Small intestine (tissue), 7 donors: ENCODE measurements around the gene LTBP2. TPM values are rescaled to one million over a fixed set of nuclear protein-coding genes. Genes with fewer than 3 reads are reported as not detected.

Source experiments
- DNase-seq, 2 donors: peaks; one replicate each; pipeline versions ENCODE4 v3.0.0 to v3.0.0-alpha.2; 2013
- FAIRE-seq: peaks from 2 replicates; lab custom pipeline; 2012; peaks lifted over from hg19 to GRCh38; lab: Jason Lieb, UNC
- H3K27ac ChIP-seq, 3 donors: one replicate each; pipeline ENCODE4 v1.5.1; 2013; ENCODE audit warnings: low read length in 2 of 3, mild to moderate bottlenecking in 2 of 3, control low read depth in 1 of 3, inconsistent platforms in 1 of 3, low read depth in 1 of 3, moderate library complexity in 1 of 3
- H3K27me3 ChIP-seq, 3 donors: one replicate each; pipeline ENCODE4 v1.6.1; 2013; ENCODE audit warnings: low read length in 3 of 3, inconsistent platforms in 1 of 3; ENCODE audit not compliant: control insufficient read depth in 3 of 3, insufficient read depth in 3 of 3
- H3K36me3 ChIP-seq, 3 donors: one replicate each; pipeline ENCODE4 v1.6.1; 2013; ENCODE audit warnings: low read length in 3 of 3, inconsistent platforms in 1 of 3, low read depth in 1 of 3, mild to moderate bottlenecking in 1 of 3, moderate library complexity in 1 of 3; ENCODE audit not compliant: control insufficient read depth in 3 of 3, insufficient read depth in 2 of 3
- H3K4me1 ChIP-seq, 3 donors: one replicate each; pipeline ENCODE4 v1.6.1; 2013; ENCODE audit warnings: low read length in 2 of 3, inconsistent platforms in 1 of 3, low read depth in 1 of 3, mild to moderate bottlenecking in 1 of 3, moderate library complexity in 1 of 3; ENCODE audit not compliant: control insufficient read depth in 3 of 3, insufficient read depth in 2 of 3
- H3K4me3 ChIP-seq, 3 donors: one replicate each; pipeline ENCODE4 v1.5.1; 2013; ENCODE audit warnings: low read length in 3 of 3, control low read depth in 1 of 3, inconsistent platforms in 1 of 3, low read depth in 1 of 3, mild to moderate bottlenecking in 1 of 3, moderate library complexity in 1 of 3
- H3K9me3 ChIP-seq, 2 donors: one replicate each; pipeline ENCODE4 v1.6.1; 2013; ENCODE audit warnings: low read depth in 1 of 2, low read length in 1 of 2; ENCODE audit not compliant: control insufficient read depth in 2 of 2, insufficient read depth in 1 of 2
- WGBS, 3 donors: extraction: QIAGEN DNeasy Blood & Tissue Kit; methylation state at CpG; one replicate each; pipeline ENCODE4 v1.1.7; 2013; 5-methylcytosine and 5-hydroxymethylcytosine counted together
- polyA plus RNA-seq, 4 donors: library from polyadenylated mRNA; stranded (reverse) in 3 of 4; unstranded in 1 of 4; fragments of 200-250 nt in 3 of 4; fragments of 120-200 nt in 1 of 4; gene quantifications; one replicate each; pipeline versions ENCODE4 v1.2.1 to v1.2.3, GENCODE V29; 2013
- donor health status: healthy with polysubstance abuse.
- donor health status: control.
- donor health status: control.
- donor health status: Bipolar disorder and iron deficiency.
- donor health status: healthy.

LTBP2 gene
- polyA plus RNA-seq, 4 donors = 0.22 to 1.8 (median 1.1) TPM

DNA sequence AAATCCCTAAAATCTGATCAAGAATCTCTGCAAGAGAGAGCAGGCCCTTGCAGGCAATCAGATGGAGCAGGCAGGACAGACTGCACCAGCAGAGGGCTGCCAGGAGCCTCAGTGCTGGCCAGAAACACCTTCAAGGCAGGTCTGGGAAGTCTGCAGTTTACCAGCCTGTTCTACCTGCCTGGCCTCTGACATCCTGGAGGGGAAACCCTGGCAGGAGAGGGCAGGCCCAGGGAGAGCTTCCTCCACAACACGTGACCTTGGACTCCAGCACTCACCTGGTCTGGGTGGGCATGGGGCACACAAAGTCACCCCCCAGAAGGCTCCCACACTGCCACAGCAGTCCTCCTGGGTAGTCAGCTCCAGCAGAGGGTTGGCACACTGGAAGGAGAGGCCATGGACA is 62.4 kb downstream of the LTBP2 start:
- WGBS, 3 donors = 30 to 76% (median 75%) methylated on average over 1 of the region's 1 CpG
- Histone ChIP-seq H3K27me3 (peaks cover 0 to 2% (median 0%) of the 10 kb centered on the region in 3 donors), H3K9me3 (no peaks in the 10 kb centered on the region), H3K4me3 (no peak overlapping the region), H3K27ac (no peak overlapping the region), H3K36me3 (no peaks in the 10 kb centered on the region), H3K4me1 (no peaks in the 10 kb centered on the region)
- no peak for FAIRE-seq
- no peak for DNase-seq

DNA sequence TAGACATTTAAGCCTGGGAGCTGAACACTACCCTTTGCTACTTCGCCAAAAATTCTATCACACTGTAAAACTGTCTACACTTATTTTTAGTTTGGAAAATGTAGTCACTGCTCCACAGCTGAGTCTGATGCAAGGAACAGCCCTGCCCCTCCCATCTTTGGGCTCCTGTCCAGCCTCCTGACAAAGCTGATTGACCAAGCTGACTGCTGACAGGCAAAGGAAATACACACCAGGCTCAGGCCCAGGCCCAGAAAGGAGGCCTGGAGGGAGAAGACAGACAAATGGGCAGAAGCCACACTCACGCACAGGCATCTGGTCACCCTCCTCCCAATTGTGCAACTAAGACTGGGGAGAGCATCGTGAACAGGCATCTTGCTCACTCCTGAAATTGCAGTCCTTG is 63.2 kb downstream of the LTBP2 start:
- Histone ChIP-seq H3K4me1 (no peaks in the 10 kb centered on the region), H3K36me3 (no peaks in the 10 kb centered on the region), H3K27me3 (peaks cover 0 to 2% (median 0%) of the 10 kb centered on the region in 3 donors), H3K4me3 (no peak overlapping the region), H3K9me3 (no peaks in the 10 kb centered on the region), H3K27ac (no peak overlapping the region)
- FAIRE-seq = no peak
- DNase-seq = no peak
- WGBS, 3 donors = 82 to 93% (median 89%) methylated on average over 3 of the region's 3 CpGs

DNA sequence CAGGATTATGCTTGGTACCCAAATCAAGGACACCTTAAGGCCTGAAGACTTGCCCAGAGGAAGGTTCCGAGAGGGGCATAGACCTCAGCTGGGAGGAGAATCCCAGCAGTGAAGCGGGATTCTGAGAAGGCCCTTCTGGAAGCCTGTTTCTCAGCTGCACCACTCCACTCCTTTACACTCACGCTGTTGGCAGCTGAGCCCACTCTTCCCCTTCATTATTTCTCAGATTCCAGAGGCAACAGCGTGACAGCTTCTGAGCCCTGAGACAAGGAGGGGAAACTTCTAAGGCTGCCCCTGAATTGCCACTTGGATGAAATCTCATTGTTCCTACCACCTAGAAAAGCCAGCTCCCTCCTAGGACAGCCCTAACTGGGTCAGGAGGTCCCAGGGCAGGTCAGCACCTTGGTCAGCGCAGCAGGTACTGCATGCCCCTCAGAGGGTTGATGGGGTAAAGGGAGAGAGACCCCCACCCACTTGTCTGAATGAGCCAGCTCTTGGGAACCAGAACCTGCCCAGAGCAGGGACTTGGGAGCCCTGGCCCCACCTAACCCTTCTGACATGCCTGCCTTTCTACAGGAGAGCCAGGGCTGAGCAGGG is 64.6 kb downstream of the LTBP2 start:
- WGBS, 3 donors = 85 to 91% (median 89%) methylated on average over 5 of the region's 5 CpGs

DNA sequence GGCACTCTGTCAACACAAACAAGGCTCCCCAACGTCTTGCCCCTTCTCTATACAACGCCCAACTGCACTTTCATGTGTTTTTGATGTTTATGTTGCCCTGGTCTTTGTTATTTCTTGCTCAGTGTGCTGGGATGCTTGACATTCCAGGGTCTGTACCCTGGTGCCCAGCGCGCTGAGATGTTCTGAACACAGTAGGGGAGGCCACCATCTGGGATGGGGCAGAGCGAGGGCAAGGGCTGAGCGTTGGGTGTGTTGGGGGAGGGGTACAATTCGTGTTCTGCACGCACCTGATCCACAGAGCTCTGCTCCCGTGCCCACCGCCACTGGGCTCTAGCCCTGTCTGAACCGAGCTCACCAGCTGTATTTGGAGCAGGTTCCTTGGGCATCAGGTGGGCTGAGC is 65.6 kb downstream of the LTBP2 start:
- H3K27ac ChIP-seq = no peak overlapping the region
- H3K9me3 ChIP-seq = no peaks in the 10 kb centered on the region
- H3K4me1 ChIP-seq = no peaks in the 10 kb centered on the region
- no peak overlapping the region for H3K4me3 ChIP-seq
- no peaks in the 10 kb centered on the region for H3K27me3 ChIP-seq
- WGBS, 3 donors = 63 to 69% (median 64%) methylated on average over 11 of the region's 11 CpGs
- DNase-seq (no peak), FAIRE-seq (no peak)
- H3K36me3 ChIP-seq = no peaks in the 10 kb centered on the region

More for the DNA sequence above, 64.6 kb downstream of the LTBP2 start:
- Histone ChIP-seq H3K9me3 (no peaks in the 10 kb centered on the region), H3K4me1 (no peaks in the 10 kb centered on the region), H3K36me3 (no peaks in the 10 kb centered on the region), H3K27ac (no peak overlapping the region), H3K27me3 (no peaks in the 10 kb centered on the region), H3K4me3 (no peak overlapping the region)
- DNase-seq (no peak), FAIRE-seq (no peak)

DNA sequence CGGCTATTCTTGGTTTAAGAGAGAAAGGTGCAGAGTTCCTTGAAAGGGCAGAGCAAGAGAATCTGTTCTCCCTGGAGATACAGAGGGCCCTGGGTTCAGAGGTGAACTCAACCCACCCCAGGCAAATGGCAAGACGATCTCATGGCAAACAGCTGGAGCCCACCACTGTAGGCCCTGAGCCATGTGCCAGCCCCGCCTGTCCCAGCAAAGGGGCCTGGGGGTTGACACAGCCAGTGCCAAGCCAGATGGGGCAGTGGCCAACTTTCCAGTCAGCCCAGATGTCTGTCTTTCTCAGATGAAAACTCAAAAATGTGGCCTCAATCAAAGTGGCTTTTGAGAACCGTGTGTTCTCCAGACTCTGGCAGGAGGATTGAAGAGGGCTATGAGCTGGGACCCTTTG is 66.7 kb downstream of the LTBP2 start:
- no peak overlapping the region for H3K4me3 ChIP-seq
- DNase-seq (no peak), FAIRE-seq (no peak)
- no peak overlapping the region for H3K27ac ChIP-seq
- 80 to 81% (median 81%) methylated on average over 4 of the region's 4 CpGs for WGBS, 3 donors
- H3K4me1 ChIP-seq = no peaks in the 10 kb centered on the region
- H3K27me3 ChIP-seq = no peaks in the 10 kb centered on the region
- H3K36me3 ChIP-seq = no peaks in the 10 kb centered on the region
- no peaks in the 10 kb centered on the region for H3K9me3 ChIP-seq

DNA sequence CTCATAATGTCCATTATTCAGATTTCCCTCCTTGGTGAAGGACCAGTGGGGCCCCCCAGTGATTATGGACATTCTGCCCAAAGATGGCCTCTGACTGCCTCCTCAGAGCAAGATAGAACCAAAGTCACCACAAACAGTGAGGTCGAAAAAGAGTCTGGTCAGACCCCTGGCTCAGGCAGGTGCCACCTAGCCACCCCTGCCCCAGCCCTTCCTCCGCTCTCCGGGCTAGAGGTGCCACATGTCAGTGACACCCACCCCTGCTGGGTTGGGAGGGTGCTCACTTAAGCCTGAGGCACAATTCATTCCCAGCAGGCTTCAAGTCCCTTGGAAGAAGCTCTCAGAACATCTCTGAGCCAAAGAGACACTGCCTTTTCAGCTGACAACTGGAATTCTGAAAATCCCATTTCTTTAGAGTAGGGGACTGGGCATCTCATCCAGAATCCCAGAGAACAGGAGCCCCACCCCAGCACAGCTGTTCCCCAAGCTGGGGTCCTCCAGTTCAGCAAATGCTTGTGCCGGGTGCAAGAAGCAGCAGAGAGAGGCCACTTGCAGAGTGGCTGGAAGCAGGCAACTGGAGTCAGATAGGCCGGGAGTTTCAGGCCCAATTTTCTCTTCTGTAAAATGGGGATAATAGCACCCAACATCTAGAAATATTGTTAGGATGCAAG is 68.1 kb downstream of the LTBP2 start:
- FAIRE-seq (no peak), DNase-seq (no peak)
- no peaks in the 10 kb centered on the region for H3K4me1 ChIP-seq
- no peaks in the 10 kb centered on the region for H3K27me3 ChIP-seq
- H3K36me3 ChIP-seq = no peaks in the 10 kb centered on the region
- no peak overlapping the region for H3K4me3 ChIP-seq
- 84 to 87% (median 86%) methylated on average over 5 of the region's 5 CpGs for WGBS, 3 donors
- H3K9me3 ChIP-seq = no peaks in the 10 kb centered on the region
- no peak overlapping the region for H3K27ac ChIP-seq

DNA sequence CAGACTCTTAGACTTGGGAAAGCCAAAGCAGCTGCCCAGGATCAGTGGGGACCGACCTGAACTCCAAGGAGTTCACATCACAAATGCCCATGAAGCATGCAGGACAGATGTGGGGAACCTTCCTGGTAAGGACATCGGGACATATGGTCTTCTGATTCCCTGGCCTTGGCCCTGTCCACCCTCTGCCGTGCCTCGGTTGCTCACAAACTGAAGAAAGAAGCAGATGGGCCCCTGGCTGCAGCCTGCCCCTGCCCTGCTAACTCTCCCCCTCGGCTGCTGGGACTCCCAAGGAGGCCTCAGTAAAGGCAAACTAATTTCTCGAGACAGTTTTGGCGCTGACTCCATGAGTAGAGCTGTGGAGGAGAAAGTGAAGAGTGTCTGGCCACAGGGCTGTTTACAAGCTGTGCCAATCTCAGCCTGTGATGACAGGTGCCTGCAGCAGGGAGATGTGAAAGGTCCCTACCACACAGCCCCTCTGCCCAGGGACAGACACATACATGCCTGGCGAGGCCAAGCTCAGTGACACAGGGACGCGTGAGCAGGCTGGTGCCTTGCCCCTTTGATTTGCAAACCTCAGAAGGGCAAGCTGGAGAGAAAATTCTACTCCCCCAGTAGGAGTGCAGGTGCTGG is 69.9 kb downstream of the LTBP2 start:
- H3K4me1 ChIP-seq = no peaks in the 10 kb centered on the region
- H3K27ac ChIP-seq = no peak overlapping the region
- H3K4me3 ChIP-seq = no peak overlapping the region
- 85 to 88% (median 86%) methylated on average over 10 of the region's 10 CpGs for WGBS, 3 donors
- no peak for DNase-seq
- no peak for FAIRE-seq
- no peaks in the 10 kb centered on the region for H3K9me3 ChIP-seq
- H3K27me3 ChIP-seq = no peaks in the 10 kb centered on the region
- no peaks in the 10 kb centered on the region for H3K36me3 ChIP-seq

DNA sequence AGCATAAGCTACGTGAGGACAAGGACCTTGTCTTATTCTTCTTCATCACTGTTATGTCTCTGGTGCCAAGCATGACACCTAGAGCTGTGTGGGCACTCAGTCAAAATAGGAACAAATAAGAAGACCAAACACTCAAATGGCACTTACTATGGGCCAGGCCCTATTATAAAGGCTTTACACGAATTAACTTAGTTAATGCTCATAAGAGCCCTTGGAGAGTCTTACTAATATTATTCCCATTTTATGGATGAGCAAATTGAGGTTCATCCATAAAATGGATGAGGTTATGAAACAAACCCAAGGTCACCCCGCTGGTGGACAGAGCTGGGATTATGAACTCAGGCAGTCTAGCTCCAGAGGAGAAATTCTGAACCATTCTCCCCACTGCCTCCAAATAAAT is 70.8 kb downstream of the LTBP2 start:
- H3K36me3 ChIP-seq = no peaks in the 10 kb centered on the region
- H3K27me3 ChIP-seq = no peaks in the 10 kb centered on the region
- H3K9me3 ChIP-seq = no peaks in the 10 kb centered on the region
- H3K4me3 ChIP-seq = no peak overlapping the region
- FAIRE-seq = no peak
- H3K27ac ChIP-seq = no peak overlapping the region
- DNase-seq = no peak
- no peaks in the 10 kb centered on the region for H3K4me1 ChIP-seq
- WGBS, 3 donors = 81 to 89% (median 82%) methylated on average over 3 of the region's 3 CpGs
